Activated CD8-positive, alpha-beta T cell treated with anti-CD3 and anti-CD28 coated beads, Interleukin-2, amount 10 ng/mL, durations not matched to agents 7 days and 5 days (primary cell): ENCODE measurements around the gene THADA. TPM values are rescaled to one million over a fixed set of nuclear protein-coding genes. Genes with fewer than 3 reads are reported as not detected.
A peak's percentile ranks its signal among the peaks of the same experiment; 100 is the strongest.

Experiments used
- ATAC-seq: fragments of 150-1000 bp; cut with Tn5 transposase; one replicate; pipeline ENCODE4 v1.10.0; 2021; ENCODE audit warnings: moderate library complexity
- CTCF ChIA-PET: fragments of 350-600 bp; sonication (Branson Sonifier 250); formaldehyde crosslinking; loops from one replicate; lab custom pipeline; 2021; ENCODE audit warnings: antibody characterized with exemption; lab: Charles Lee
- POLR2A ChIA-PET: fragments of 350-600 bp; sonication (Branson Sonifier 250); formaldehyde crosslinking; loops from one replicate; lab custom pipeline; 2021; ENCODE audit warnings: antibody characterized with exemption; lab: Charles Lee
- DNase-seq: peaks from one replicate; pipeline ENCODE4 v3.0.0-alpha.2; 2020
- H3K27ac Mint-ChIP-seq: one replicate; pipeline ENCODE4 v1.8.0; 2021; ENCODE audit warnings: mild to moderate bottlenecking, mixed read lengths
- H3K27me3 Mint-ChIP-seq: one replicate; pipeline ENCODE4 v1.8.0; 2021; ENCODE audit warnings: low read depth, mixed read lengths
- H3K36me3 Mint-ChIP-seq: one replicate; pipeline ENCODE4 v1.8.0; 2021; ENCODE audit warnings: low read depth, mixed read lengths
- H3K4me1 Mint-ChIP-seq: one replicate; pipeline ENCODE4 v1.8.0; 2021; ENCODE audit warnings: low read depth, mixed read lengths
- H3K4me3 Mint-ChIP-seq: one replicate; pipeline ENCODE4 v1.8.0; 2021; ENCODE audit warnings: mild to moderate bottlenecking, mixed read lengths
- H3K9me3 Mint-ChIP-seq: one replicate; pipeline ENCODE4 v1.8.0; 2022; ENCODE audit warnings: mixed read lengths; ENCODE audit not compliant: insufficient read depth
- total RNA-seq, 2 experiments: library from RNA; stranded (reverse); gene quantifications; one replicate each; pipeline ENCODE4 v1.2.3, GENCODE V29; 2021

Gene THADA
- total RNA-seq, 2 experiments from 2014 or later, result 27.0 to 31.9 TPM

DNA sequence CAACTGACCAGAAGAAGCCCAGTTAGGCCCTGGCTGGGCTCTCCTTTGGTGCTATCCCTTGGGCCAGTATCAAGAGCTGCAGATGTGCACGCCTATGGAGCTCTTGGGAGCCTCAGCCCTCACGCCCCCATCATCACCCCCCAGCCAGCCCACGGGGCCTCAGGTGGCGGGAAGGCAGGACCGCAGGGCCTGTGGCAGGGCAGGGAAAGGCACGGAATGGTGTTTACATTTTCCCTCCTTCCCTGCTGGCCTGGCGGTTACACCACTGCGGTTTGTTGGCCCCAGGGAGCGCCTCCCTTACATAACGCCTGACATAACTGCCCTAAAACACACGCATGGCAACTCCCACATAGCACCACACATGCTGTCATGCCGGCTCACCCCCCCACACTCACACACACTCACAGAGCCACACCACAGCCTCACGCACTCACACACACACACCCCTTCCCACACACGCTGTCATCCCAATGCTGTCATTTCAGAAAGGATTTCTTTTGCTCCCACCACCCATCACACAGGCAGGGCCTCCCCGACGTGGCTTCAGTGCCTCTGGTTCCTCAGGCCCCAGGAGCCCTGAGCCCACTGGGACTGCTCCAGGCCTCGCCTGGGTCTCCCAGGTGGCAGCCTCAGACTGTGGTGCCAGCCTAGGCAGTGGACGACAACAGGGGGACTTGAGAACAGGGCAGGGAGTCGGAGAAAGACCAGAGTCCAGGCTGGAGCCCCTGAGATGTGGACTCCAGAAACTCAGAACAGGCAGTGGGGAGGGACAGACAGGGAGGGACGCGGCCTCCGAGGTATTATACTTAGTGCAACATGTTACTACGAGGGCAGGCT lies 385.2 kb downstream of the THADA start:
- H3K36me3 Mint-ChIP-seq, result no peaks in the 10 kb centered on the region
- H3K9me3 Mint-ChIP-seq, result no peaks in the 10 kb centered on the region
- ATAC-seq (peak; percentile 24), DNase-seq (peak; percentile 34)
- H3K4me1 Mint-ChIP-seq, result peaks cover 33% of the 10 kb centered on the region
- no peak overlapping the region for H3K4me3 Mint-ChIP-seq
- peak overlapping the region; percentile 63 for H3K27ac Mint-ChIP-seq
- CTCF ChIA-PET, result interaction anchor here (0.8 kb wide), 1 partner anchor 40 kb away, joined by 3 read pairs; no protein-coding TSS in a partner anchor
- H3K27me3 Mint-ChIP-seq, result no peaks in the 10 kb centered on the region
- POLR2A ChIA-PET, result interaction anchor here (1.0 kb wide), 1 partner anchor 9 kb away, joined by 3 read pairs; no protein-coding TSS in a partner anchor

DNA sequence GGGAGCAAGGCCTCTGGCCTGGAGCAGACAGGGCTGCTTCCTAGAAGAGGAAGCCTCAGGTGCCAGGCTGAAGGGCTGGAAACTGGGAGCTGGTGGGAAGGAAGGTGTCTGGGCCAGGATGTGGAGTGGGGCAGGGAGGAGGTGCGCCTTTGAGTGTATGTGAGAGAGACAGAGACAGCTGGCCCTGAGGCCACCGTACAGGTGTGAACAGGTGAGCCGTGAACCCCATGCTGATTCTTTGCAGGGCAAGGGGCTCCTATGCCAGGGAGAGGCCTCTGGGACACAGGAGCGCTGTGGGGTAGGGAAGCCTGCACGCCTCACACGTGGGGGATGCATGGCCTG lies 385.7 kb downstream of the THADA start:
- peaks cover 33% of the 10 kb centered on the region for H3K4me1 Mint-ChIP-seq
- H3K36me3 Mint-ChIP-seq, result no peaks in the 10 kb centered on the region
- DNase-seq (no peak), ATAC-seq (peak; percentile 13)
- no peak overlapping the region for H3K4me3 Mint-ChIP-seq
- ChIA-PET POLR2A (interaction anchor here (1.0 kb wide), 1 partner anchor 9 kb away, joined by 3 read pairs; no protein-coding TSS in a partner anchor), CTCF (interaction anchor here (0.8 kb wide), 1 partner anchor 40 kb away, joined by 3 read pairs; no protein-coding TSS in a partner anchor)
- H3K9me3 Mint-ChIP-seq, result no peaks in the 10 kb centered on the region
- H3K27ac Mint-ChIP-seq, result peak overlapping the region; percentile 37
- H3K27me3 Mint-ChIP-seq, result no peaks in the 10 kb centered on the region

DNA sequence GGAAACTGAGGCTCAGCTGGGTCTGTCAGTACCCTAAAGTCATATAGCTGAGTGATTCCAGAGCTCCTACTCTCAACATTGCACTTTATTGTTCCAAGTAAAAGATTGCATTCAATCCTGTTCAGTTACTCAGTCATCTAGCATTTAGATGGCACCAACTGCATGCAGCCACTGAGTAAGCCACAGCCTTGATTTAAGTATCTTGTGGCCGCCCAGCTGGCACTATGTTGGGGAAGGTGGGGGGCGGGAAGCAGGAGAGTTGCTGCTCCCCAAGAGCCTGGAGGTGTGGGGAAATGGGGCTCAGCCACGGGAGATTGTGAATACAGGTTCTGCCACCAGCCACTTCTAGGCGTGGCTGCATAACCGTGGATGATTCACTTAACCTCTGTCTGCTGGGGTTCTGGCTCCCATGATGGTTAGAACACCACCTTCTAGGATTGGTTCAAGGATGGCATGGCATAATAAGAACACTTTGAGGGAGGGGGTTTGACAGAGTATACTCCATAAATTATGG lies 386.6 kb downstream of the THADA start:
- Mint-ChIP-seq H3K27ac (no peak overlapping the region), H3K4me3 (no peak overlapping the region), H3K4me1 (peaks cover 33% of the 10 kb centered on the region), H3K36me3 (no peaks in the 10 kb centered on the region), H3K9me3 (no peaks in the 10 kb centered on the region), H3K27me3 (no peaks in the 10 kb centered on the region)
- ChIA-PET POLR2A (interaction anchor here (0.9 to 2.2 kb wide), 2 partner anchors 9 to 18 kb away, joined by 3 to 5 read pairs; no protein-coding TSS in a partner anchor), CTCF (no interaction called here)
- no peak for ATAC-seq
- DNase-seq, result no peak

DNA sequence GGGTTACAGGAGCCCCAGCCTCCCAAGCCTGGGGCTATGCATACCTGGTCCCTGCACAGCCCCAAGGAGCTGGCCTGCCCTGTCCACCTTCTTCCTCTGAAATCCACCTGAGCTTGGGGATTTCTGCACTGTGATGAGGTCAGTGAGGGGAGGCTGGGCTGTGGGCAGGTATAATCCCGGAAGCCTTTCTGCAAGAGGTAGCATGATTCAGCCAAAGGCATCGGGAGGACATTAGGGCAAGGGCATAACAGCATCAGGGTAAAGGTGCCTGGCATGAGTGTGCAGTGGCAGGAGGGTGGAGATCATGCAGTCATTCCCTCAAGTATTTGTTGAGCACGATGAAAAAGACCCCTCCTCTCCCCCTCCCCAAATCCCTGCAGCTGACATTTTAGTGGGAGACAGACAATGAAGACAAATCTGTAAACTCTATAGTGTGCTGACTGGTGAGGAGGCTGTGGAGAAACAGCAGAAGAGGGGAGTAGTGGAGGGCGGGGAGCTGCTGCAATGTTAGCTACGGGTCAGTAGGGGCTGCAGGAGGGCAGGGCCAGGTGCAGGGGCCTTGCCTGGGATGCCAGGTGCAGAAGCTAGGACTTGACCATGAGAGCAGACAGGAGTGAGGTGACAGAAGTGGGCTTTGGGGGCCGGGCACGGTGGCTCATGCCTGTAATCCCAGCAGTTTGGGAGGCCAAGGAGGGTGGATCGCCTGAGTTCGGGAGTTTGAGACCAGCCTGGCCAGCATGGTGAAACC lies 388.1 kb downstream of the THADA start:
- Mint-ChIP-seq H3K27me3 (no peaks in the 10 kb centered on the region), H3K27ac (no peak overlapping the region), H3K4me3 (no peak overlapping the region), H3K36me3 (no peaks in the 10 kb centered on the region), H3K9me3 (no peaks in the 10 kb centered on the region), H3K4me1 (peaks cover 35% of the 10 kb centered on the region)
- ChIA-PET CTCF (interaction anchor here (1.1 kb wide), 1 partner anchor 37 kb away, joined by 4 read pairs; no protein-coding TSS in a partner anchor), POLR2A (interaction anchor here (2.2 kb wide), 1 partner anchor 11 kb away, joined by 5 read pairs; no protein-coding TSS in a partner anchor)
- DNase-seq (no peak), ATAC-seq (no peak)

DNA sequence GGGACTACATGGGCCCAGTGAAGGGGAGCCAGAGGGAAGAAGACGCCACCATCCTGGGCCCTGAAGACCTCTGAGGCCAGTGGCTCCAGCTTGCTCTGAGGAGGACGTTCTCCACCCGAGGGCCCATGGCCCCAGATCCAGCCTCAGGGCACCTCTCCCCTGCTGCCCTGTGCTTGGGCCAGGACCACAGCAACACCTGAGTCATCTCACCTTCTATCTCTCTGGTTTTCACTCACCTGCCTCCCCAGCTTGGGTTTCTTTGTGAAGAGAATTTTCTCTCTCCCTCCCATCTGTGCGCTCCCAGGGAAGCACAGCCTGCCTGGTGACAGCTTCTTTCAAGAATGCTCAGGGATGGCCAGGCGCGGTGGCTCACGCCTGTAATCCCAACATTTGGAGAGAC lies 389.2 kb downstream of the THADA start:
- ChIA-PET POLR2A (no interaction called here), CTCF (interaction anchor here (1.5 kb wide), 1 partner anchor 37 kb away, joined by 3 read pairs; no protein-coding TSS in a partner anchor)
- H3K4me1 Mint-ChIP-seq, result peaks cover 36% of the 10 kb centered on the region
- ATAC-seq, result no peak
- H3K4me3 Mint-ChIP-seq, result no peak overlapping the region
- no peaks in the 10 kb centered on the region for H3K27me3 Mint-ChIP-seq
- no peaks in the 10 kb centered on the region for H3K9me3 Mint-ChIP-seq
- H3K36me3 Mint-ChIP-seq, result no peaks in the 10 kb centered on the region
- DNase-seq, result no peak
- H3K27ac Mint-ChIP-seq, result peak overlapping the region; percentile 24

DNA sequence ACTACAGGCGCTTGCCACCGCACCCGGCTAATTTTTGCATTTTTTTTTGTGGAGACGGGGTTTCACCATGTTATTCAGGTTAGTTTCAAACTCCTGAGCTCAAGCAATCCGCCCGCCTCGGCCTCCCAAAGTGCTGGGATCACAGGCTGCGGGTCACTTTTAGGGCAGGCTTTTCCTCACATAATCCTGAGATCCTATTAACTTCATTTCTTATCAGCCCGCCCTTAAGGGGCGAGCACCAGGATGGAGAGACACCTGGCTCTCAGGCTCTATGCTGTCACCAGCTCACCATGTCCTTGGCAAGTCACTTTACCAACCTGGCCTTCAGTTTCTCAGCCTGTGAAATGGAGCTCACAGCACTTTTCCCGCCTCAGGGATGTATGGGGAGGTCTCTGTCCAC lies 392.5 kb downstream of the THADA start:
- H3K27me3 Mint-ChIP-seq, result no peaks in the 10 kb centered on the region
- no peak for DNase-seq
- no peaks in the 10 kb centered on the region for H3K36me3 Mint-ChIP-seq
- H3K9me3 Mint-ChIP-seq, result no peaks in the 10 kb centered on the region
- POLR2A ChIA-PET, result interaction anchor here (1.0 to 1.6 kb wide), 2 partner anchors 18 to 23 kb away, joined by 3 to 4 read pairs; partner anchors contain the start of gene ZFP36L2
- no peak for ATAC-seq
- H3K27ac Mint-ChIP-seq, result no peak overlapping the region
- H3K4me1 Mint-ChIP-seq, result peaks cover 28% of the 10 kb centered on the region
- CTCF ChIA-PET, result interaction anchor here (1.0 to 3.2 kb wide), 5 partner anchors 10 to 34 kb away, joined by 3 to 17 read pairs (median 4); no protein-coding TSS in a partner anchor
- no peak overlapping the region for H3K4me3 Mint-ChIP-seq

DNA sequence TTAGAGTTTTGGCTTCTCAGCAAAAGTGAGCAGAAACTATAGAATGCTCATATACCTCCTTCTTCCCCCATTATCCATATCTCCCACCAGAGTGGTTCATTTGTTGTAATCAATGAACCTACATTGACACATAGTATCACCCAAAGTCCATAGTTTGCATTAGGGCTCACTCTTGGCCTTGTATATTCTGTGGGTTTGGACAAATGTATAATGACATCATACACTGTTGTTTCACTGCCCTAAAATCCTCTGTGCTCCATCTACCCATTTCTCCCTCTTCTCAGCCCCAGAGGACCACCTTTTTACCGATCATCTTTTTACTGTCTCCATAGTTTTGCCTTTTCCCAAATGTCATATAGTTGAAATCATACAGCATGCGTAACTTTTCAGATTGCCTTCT lies 393.5 kb downstream of the THADA start:
- POLR2A ChIA-PET, result interaction anchor here (1.0 to 1.3 kb wide), 2 partner anchors 17 to 24 kb away, joined by 4 to 10 read pairs; partner anchors contain the start of gene ZFP36L2
- H3K27ac Mint-ChIP-seq, result peak overlapping the region; percentile 4

DNA sequence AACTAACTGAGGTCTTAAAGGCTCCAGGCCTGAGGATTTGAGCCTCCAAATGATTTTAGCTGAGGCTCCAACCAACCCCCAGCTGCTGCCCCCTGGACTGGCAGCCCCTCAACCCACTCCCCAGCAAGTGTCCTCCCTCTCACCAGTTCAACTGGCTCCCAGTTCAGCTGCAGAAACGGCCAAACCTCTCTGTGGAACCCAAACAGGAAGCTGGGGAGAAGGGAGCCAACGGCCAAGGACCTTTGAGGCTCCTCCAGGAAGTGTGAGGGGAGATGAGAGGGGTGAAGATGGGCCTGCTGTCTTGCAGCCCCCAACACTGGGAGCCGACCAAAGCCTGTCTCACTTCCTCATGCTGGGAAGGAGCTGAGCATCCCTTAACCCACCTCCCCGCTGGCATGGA lies 394.3 kb downstream of the THADA start:
- Mint-ChIP-seq H3K36me3 (peaks cover 2% of the 10 kb centered on the region), H3K4me3 (no peak overlapping the region), H3K27ac (peak overlapping the region; percentile 77), H3K4me1 (peaks cover 38% of the 10 kb centered on the region), H3K9me3 (no peaks in the 10 kb centered on the region), H3K27me3 (no peaks in the 10 kb centered on the region)
- ChIA-PET CTCF (interaction anchor here (0.6 to 3.2 kb wide), 3 partner anchors 9 to 177 kb away, joined by 3 to 17 read pairs (median 3); no protein-coding TSS in a partner anchor), POLR2A (interaction anchor here (0.7 to 1.3 kb wide), 3 partner anchors 14 to 25 kb away, joined by 4 to 10 read pairs (median 6); partner anchors contain the start of gene ZFP36L2)
- ATAC-seq (no peak), DNase-seq (no peak)

More for the DNA sequence above, 393.5 kb downstream of the THADA start:
- H3K9me3 Mint-ChIP-seq, result no peaks in the 10 kb centered on the region
- H3K4me3 Mint-ChIP-seq, result no peak overlapping the region
- ATAC-seq (no peak), DNase-seq (no peak)
- H3K27me3 Mint-ChIP-seq, result no peaks in the 10 kb centered on the region
- H3K4me1 Mint-ChIP-seq, result peaks cover 31% of the 10 kb centered on the region
- no peaks in the 10 kb centered on the region for H3K36me3 Mint-ChIP-seq
- CTCF ChIA-PET, result interaction anchor here (0.8 to 3.2 kb wide), 6 partner anchors 11 to 32 kb away, joined by 3 to 17 read pairs (median 4); no protein-coding TSS in a partner anchor

DNA sequence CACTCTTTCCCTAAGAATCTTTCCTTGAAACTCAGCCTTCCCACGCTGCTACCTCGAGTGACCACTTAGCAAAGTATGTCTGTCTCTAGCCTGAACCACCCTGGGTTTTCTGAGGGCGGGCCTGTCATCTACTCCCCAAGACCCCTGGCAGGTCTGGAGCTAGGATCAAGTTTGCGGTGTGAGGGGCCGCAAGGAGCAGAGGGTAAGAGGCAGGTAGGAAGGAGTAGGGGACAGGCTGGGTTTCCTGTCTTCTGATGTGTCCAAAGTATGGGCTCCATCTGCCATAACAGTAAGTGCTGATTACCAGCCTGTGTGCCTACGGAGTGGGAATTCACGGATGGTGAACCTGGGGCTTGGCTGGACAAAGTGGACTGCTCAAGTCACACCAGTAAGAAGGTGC lies 394.8 kb downstream of the THADA start:
- ATAC-seq, result no peak
- ChIA-PET POLR2A (interaction anchor here (0.8 to 1.3 kb wide), 3 partner anchors 19 to 27 kb away, joined by 6 to 10 read pairs (median 6); partner anchors contain the start of gene ZFP36L2), CTCF (interaction anchor here (3.2 kb wide), 1 partner anchor 31 kb away, joined by 17 read pairs; no protein-coding TSS in a partner anchor)
- H3K9me3 Mint-ChIP-seq, result no peaks in the 10 kb centered on the region
- peak overlapping the region; percentile 77 for H3K27ac Mint-ChIP-seq
- peaks cover 2% of the 10 kb centered on the region for H3K36me3 Mint-ChIP-seq
- no peak for DNase-seq
- no peak overlapping the region for H3K4me3 Mint-ChIP-seq
- no peaks in the 10 kb centered on the region for H3K27me3 Mint-ChIP-seq
- peaks cover 40% of the 10 kb centered on the region for H3K4me1 Mint-ChIP-seq

DNA sequence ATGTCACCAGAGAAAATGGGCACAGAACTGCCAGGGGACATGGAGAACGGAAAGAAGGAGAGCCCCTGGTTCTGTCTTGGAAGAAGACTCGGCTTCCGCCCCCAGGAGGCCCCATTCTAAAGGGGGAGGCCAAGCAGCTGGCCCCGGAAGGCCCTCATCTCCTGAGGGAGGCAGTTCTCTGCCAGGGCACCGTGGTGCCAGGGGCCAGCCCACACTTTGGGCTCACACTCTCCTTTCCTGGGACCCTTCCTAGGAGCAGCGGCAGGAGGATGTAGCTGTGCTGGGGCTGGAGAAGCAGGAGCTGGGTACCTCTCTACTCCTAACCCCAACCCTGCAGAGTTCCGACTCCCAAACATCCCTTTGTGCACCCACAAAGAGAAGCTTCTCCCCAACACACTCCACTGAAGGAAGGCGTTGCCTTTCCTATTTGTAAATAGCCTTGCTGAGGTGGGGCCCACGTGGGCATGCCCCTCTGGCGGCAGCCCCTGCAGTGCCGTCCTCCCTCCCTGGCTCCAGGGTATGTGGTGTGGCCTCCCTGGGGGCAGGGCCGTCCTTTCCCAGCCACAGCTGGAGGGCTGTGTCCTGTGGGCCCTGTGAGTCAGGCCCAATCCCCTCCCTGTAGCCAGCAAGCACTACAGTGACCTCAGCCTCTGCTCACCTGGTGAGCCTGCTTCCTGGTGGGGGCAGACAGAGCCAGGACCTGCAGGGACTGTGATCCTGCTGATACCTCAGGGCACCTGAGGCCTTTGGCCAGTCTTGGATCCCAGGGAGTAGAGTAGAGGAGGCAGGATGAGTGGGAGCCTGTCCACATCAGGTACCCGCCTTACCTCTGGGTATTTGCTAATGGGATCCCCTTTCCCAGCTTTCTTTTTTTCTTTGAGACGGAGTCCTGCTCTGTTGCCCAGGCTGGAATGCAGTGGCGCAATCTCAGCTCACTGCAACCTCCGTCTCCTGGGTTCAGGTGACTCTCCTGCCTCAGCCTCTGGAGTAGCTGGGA lies 396.0 kb downstream of the THADA start:
- Mint-ChIP-seq H3K27me3 (no peaks in the 10 kb centered on the region), H3K36me3 (peaks cover 2% of the 10 kb centered on the region), H3K27ac (no peak overlapping the region), H3K9me3 (no peaks in the 10 kb centered on the region), H3K4me1 (peaks cover 51% of the 10 kb centered on the region), H3K4me3 (no peak overlapping the region)
- DNase-seq (no peak), ATAC-seq (no peak)
- ChIA-PET CTCF (interaction anchor here (1.1 to 1.4 kb wide), 2 partner anchors 18 to 25 kb away, joined by 3 to 4 read pairs; no protein-coding TSS in a partner anchor), POLR2A (interaction anchor here (0.6 to 1.2 kb wide), 4 partner anchors 25 to 70 kb away, joined by 3 to 6 read pairs (median 3); no protein-coding TSS in a partner anchor)
